ENCODE measurements around the gene IL6R.
A peak's percentile ranks its signal among the peaks of the same experiment; 100 is the strongest.
"Not testable (repeated sequence)": the region's sequence is repeated elsewhere in the genome, so short reads cannot be mapped to it uniquely, and the experiment has no call there.

The IL6R gene

DNA sequence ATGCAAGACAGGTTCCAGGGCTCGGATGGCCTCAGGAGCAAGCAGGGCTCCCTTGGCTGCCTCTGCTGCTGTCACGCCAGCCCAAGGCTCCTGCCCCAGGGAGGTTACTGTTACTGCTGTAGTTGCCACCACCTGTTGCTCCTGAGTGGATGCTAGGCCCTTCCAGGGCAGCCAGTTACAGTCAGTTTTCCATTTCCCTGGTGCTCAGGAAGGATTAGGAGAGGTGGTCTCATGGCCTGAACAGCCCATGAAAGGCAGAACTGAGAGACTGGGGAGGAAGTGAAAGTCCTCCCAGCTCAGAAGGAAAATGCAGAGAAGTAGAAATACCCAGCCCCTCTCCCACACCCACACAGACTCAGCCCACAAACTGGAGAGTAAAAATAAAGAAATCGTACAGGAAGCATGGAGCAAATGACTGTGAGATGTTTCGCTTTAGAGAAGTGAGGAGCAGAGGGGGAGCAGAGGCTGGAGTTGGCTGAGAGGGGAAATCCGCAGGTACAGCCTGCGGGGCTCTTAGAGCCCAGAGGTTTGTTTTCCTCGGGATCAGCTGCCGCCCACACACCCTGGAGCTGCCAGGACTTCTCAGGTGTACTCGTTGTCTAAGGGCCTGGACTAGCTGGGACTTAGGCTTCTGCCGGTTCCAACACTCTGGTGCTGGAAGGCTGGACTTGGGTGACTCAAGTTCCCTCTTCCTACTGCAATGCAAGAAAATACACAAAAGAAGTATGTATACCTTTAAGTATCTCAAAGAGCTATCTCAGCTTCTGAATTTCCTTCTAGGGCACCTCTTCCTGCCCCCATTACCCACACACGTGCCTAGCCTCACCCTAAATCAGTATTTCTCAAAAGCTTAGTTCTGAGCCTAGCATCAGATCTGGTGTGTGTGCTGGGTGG lies 2.3 kb downstream of the IL6R start:
- peak; percentile 49 for DNase-seq

DNA sequence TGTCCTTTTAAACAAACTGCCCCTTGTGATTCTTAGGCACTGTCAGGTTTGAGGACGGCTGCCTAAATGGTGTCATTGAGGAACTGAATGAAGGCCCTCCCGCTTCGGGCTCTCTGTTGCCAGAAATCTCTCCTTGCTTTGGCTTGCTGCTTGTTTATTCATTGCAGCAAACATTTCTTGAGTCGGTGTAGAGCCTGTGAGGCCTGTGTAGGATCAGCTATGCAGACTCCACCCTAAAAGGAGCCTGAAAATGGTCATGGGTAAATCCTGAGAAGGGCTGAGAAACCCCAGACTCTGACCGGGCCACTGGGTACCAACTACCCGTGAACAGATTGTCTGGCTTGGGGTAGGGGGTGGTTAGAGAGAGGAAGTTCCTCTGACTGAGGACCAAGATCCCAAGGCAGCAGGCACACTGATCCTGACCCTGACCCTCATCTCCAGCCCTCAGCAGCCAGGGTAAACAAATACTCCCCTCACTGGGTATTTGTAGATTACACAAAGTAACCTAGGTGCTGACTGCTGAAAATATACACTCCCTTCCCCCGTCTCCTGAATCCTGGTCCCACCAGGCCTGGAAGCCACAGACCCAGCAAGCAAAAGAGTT lies 3.1 kb downstream of the IL6R start:
- no peak for DNase-seq

DNA sequence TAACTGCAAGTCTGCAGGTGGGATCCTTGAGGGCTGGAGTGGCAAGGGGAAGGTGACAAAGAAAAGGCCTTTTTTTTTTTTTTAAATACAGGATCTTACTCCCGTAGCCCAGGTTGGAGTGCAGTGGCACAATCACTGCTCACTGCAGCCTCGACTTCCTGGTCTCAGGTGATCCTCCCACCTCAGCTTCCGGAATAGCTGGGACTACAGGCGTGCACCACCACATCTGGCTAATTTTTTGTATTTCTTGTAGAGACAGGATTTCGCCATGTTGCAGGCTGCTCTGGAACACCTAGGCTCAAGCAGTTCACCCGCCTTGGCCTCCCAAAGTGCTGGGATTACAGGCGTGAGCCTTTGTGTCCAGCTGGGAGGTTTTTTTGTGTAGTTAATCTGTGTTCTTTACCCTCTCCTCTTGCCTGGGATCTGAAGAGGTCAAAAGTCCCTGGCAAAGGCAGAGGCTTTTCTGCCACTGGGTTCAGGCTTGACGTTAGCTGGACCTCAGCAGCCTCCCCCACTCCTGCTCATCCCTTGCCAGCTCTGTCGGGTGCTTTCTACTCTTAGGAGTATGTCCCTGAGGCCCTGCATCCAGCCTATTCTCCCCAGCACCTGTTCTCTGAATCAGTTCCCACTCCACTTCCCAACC lies 5.2 kb downstream of the IL6R start:
- peak; percentile 49 for DNase-seq

DNA sequence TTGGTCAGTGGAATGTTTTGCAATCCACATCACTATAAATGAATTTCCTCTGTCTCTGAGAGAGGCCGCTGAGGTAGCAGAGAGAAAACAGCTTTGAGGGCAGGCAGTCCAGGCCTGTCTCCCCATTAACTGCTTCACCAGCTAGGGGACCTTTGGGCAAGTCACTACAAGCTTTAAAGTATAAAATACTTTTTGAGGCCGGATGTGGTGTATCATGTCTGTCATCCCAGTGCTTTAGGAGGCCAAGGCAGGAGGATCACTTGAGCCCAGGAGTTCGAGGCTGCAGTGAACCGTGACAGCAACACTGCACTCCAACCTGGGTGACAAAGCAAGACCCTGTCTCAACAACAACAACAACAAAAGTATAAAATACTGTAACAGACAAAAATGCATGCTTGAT lies 6.4 kb downstream of the IL6R start:
- no peak for DNase-seq

DNA sequence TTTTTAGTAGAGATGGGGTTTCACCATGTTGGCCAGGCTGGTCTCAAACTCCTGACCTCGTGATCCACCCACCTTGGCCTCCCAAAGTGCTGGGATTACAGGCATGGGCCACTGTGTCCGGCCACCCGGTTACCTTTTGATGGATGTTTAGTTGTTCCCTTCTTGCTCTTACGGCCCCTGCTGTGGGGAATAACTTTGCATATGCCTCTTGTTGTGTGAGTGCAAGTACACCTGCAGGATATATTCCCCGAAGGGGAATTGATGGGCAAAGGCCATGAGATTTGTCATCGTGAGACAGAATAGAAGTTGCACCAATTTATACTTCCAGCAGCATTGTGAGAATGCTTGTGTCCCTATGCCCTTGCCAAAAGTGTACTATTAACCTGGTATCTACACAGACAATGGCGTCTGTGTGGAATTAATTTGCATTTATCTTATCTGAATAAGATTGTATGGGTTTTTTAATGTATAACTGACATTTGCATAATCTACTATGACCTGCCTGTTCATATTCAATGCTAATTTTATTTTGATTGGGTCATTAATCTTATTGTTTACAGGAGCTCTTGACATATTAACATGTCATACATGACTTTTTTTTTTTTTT lies 8.1 kb downstream of the IL6R start:
- DNase-seq, result no peak

DNA sequence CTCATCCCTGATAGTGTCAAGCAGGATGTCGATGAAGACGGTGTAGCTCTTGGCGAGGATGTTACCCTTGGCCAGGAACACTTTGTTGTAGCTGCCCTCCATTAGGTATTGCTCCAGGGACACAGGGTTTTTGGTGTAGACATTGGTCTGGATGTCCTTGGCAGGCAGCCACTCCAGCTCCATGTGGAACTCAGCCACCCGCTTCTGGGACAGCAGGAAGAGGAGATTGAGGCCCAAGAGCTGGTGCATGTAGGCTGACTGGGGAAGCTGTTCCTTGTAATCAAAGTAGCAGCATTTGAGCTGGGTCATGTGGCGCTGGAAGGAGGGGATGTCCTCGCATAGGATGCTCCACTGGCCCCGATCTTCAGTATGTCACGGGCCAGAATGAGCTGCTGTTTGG lies 9.5 kb downstream of the IL6R start:
- no peak for DNase-seq

DNA sequence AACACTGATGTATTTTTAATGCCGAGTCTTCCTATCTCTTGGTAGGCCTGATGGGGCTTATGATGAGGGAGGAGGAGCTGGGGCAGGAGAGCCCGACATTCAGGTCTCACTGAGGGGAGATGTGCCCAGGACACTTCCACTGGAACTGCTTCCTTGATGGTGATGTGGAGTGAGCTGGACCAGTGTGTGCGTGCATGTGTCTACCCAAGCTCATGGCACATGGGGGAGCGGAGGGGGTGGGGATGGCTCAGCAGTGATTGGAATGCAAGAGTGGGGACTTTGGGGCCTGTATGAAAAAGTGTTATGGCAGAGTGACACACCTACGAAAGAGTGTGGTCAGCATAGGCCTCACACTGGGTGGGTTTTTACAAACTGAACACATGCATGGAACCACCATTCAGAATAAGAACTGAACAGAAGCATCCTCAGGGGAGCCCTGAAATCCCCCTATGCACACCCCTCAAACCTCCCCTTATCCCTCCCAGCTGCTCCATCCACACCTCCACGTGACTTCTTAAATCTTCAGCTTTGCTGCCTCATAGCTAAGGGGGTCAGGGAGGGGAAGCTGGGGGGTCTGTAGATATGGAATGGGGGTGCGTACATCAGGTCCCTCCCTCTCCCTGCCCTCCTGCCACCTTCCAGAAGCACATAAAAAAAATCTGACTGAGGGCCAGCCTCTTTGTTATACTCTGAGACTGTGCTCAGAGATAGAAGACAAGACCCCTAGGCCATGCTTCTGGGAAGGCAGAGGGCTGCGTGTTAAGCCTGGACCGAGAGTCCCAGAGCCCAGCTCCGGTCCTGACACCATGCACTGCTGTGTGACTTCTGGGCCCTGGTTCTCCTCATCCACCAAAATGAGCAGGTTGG lies 11.6 kb downstream of the IL6R start:
- no peak for DNase-seq

DNA sequence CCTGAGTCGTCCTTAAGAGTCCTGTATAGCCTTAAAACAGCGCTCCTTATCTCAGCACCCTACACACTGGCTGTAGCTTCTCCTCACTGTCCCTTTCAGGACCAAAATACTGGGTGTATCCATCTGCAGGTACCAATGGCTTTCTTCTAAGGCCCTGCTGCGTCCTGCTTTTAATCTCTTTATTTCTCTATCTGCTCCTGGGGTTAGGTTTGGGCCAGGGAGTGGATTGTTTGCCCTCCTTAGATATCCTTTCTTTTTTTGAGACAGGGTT lies 12.1 kb downstream of the IL6R start:
- DNase-seq, result no peak

DNA sequence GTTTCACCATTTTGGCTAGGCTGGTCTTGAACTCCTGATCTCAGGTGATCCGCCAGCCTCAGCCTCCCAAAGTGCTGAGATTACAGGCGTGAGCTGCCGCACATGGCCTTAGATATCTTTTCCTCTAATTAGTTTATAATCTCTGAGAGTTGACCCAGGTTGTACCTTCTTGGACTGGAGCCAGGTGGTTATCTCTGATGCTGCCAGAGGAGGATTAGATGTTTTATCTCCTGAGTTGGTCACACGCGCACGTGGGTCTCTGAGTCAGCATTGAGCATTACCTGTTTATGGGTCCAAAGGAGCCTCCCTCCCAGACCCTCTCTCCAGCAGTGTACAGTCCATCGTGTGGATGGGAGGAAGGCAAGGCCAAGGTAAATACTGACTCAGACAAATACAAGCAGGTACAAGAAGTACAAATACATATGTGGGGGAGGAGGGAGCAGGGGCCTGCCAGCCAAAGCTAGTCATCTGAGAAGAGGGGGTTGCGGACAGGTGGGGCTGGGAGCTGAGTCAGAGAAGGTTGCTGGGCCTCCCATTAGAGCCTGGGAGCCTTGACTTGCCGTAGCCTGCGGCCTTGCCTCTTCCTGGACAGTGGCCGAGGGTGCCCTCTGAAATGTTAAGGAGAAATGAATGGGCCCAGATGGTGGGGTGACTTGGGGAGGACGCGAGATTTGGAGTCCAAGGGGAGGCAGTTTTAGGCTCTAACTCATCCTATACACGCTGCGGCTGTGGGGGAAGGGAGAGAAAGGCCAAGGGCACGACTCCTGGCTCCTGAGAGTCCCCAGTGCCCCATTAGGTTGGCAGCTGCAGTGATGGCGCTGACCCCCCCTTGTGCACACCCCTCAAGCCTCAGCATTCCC lies 13.1 kb downstream of the IL6R start:
- DNase-seq, result peak; percentile 43

DNA sequence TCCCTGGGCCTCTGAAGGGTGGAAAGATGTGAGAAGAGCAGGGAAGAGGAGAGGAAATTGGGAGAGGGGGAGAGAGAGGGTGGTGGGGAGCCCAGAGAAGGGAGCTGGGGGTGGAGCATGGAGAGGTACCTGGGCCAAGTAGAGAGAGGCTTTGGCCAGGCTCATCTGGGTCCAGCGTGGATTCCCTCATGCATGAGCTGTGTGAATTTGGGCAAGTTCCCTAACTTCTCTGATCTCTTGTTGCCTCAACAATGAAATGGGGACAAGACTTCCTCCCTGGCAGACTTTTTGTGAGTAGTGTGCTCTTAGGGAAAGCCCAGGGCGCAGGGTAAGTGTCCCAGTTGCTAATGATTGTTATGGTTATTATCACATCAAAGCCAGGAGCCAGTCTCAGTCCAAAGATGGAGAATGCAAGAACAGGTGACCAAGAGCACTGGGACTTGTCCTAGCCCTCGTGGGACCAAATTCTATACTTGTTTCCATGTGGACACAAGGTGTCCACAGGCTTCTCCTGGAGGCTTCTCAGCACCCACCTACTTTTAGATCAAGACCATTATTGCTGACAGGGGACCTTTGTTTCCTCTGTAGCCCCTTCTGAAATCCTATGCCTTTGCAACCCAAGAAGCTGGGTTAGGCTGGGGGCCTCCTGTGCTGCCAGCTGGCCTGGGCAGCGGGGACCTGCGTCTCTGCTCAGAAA lies 13.9 kb downstream of the IL6R start:
- no peak for DNase-seq

DNA sequence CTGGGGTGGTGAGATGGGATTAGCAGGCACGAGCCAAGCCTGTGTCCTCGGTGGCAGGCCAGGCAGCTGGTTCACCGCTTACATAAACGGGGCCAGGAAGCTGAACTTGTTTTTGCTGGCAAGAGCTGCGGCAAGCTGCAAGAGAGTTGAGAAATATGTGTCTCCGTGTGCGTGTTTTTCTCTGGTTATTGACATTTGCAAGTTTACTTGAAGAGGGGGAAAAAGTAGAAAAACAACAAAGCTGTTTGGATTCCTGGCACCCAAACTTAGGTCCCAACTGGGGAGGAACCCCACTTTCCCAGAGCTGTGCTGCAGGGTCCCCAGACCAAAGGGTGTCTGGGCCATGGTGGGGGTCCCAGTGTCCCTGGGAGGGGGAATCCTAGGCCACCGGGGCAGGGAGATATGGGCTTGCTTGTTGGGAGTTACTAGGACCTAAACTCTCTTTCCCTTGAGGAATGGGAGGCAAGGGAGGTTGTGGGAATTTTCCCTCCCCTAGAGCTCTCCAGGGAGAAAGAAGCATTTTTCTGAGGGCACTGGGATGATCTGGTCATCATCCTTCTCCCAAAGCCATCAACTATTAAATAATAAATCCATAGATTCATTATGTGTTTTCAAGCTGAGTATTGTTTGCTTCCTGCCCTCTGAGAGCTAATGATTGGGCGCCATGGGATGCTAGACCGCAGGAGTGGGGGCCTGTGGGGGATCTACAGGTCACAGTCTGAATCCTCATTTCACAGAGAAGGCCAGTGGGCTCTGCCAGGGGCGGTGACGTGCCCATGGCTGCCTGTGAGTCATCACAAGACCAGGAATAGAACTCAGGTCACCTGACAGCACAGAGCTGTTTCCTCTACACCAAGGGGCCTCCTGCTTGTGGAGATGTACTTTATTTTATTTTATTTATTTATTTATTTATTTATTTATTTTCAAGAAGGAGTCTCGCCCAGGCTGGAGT lies 14.8 kb downstream of the IL6R start:
- DNase-seq, result peak; percentile 54

DNA sequence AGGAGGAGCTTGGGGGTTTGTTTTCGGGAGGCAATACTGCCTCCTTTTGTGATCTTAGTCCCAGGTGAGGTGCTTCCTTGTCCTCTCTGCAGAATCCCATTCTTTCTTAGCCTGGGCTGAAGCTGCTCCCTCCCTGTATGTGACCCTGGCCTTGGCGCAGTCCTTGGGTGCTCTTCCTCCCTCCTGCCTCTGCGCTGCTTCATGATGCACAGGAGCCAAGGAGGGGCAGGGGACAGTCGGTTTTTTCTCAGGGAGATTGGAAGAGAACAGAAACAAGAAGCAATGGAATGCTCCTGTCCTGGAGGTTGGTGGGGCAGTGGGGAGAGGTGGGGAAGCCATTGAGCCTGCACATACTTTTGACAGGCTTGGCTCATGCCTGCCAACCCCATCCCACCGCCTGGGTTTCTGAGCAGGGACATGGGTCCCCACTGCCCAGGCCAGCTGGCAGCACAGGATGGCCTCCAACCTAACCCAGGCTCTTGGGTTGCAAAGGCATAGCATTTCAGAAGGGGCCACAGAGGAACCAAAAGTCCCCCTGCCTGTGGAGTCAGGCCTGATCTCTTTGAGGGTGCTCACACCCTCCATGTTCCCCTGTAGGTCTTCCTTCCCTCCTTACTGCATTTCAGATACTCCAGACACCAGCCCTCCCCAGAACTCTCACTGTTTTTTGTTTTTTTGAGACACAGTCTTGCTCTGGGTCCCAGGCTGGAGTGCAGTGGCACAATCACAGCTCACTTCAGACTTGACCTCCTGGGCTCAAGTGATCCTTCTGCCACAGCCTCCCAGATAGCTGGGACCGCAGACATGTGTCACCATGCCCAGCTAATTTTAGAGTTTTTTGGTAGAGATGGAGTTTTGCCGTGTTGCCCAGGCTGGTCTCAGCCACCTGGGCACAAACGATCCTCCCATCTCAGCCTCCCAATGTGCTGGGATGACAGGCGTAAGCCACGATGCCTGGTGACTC lies 16.1 kb downstream of the IL6R start:
- DNase-seq, result no peak

DNA sequence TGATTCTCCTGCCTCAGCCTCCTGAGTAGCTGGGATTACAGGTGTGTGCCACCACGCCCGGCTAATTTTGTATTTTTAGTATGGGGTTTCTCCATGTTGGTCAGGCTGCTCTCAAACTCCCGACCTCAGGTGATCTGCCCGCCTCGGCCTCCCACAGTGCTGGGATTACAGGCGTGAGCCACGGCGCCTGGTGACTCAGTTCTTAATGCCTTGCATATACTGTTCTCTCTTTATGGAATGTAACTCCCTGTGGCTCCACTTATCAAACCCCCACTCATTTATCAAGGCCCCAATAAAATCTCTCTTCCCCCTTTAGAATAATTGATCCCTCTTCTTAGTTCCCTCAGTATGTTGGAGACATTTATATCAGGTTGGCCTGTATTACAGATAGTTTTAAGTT lies 16.9 kb downstream of the IL6R start:
- not testable (repeated sequence) for DNase-seq

DNA sequence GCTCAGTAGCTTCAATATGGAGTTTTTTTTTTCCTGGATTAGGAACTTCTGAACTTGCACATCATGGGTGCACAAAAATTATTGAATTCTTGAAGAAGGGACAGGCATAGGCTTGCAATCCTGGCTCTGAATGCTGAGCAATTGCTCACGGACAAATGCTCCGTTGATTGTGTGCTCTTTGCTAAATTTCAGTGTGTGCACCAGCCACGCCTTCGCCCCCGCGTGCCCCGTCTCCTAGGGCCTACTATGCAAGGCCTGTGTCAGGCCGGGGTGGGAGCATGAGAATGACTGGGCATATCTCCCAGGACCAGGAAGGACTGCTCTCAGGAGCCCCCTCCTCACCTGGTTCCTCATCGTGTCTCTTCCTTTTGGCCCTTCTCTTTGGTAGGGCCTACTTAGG lies 17.4 kb downstream of the IL6R start:
- no peak for DNase-seq

DNA sequence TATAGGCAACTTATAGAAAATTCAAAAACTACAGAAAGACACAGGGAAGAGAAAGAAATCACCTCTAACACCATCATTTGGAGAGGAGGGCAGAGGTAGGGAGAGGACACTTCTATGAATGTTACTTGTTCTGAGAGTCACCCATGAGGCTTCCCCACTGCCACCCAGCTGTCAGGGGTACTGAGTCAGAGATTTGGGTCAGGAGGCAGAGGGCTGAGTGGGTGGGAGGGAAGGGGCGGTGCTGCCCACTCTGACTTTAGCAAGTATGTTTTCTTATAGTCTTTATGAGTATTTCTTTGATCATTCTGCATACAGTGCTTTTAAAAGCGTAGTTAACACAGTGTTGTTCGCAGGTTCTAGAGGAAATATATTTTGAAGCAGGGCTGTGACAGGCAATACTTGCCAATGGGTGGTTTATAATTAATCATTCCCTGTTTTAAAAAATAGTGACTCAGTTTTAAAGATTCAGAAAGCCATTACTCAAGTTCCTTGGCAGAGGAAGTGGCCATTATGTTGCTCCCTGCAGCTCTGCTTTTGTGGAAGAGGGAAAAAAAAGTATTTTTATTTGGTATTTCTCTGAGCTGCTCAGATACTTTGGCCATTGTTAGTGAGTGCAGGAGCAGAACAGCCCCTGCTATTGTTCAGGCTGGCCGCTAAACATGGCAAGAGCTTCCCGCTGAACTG lies 18.3 kb downstream of the IL6R start:
- no peak for DNase-seq

DNA sequence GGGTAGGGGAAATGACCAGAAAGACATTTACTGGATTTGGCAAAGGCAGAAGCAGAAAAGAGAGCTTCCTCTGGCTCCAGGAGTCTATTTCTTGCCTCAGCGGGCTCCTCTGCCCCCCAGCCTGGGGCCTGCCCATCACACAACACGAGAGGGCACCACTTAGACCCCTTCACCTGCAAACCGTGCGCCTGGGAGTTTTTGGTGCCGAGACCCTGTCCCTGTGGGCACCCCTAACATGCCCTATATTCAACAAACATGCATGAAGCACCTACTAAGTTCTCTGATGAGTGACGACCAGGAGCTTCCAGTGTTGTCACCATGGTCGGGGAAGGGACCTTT lies 18.8 kb downstream of the IL6R start:
- DNase-seq, result no peak

DNA sequence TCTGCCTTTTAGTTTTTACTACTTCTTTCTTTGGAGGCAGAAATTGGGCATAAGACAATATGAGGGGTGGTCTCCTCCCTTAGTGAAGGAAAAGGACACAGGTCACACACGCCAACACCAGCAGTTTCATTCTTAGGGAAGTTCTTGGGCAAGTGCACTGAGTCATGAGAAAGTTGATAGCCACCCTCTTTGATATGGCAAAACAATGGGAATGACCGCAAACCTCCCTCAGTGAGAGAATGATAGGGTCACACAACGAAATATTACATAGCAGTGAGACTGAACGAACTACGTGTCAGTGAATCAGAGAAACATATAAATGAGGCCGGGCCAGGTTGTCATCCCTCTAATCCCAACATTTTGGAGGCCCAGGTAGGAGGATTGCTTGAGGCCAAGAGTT lies 20.0 kb downstream of the IL6R start:
- no peak for DNase-seq
